Fibroblast of skin of back (primary cell): ENCODE data around the gene DLX3.
A peak's percentile ranks its signal among the peaks of the same experiment; 100 is the strongest.

ENCODE experiments used
- DNase-seq: peaks from one replicate; pipeline ENCODE4 v3.0.0-alpha.2; 2013

Gene DLX3

DNA sequence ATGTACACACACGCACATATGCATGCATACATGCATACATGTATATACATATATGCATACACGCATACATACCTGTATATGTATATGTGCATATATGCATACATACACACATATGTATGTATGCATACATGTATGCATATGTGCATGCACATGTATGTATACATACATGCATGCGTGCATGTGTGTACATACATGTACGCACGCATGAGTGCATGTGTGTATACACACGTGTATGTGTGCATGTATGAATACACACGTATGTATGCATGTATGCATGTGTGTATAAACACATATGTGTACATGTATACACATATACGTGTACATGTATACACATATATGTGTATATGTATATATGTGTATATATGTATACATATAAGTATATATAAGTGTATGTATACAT, 28.5 kb upstream of the DLX3 start:
- no peak for DNase-seq

DNA sequence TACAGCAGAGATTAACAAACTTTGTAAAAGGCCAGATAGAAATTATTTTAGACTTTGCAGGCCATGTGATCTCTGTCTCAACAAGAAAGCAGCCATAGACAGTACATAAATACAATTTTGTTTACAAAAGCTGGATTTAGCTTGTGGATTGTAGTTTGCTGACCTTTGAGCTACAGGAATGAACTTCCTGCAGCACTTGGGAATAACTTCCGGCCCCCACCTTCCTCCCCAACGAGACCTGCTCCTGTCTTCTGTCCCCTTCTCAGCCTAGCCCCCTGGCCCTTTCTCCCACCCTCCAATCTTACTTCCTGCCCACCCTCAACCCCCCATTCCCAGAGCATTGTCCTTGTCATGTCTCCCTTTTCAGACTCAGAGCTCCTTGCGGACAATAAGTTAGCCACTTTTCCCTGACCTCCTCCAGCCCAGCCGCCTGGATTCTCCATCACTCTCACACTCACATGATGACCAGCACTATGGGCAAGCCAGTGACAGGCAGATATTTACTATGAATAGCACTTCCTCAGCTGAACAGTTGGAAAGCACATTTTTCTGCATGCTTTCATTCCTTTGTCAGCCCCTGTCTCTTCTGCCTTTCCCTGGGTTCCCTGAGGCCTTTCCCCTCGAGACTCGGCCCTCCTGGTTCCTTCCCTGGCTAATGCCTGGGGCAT, 27.6 kb upstream of the DLX3 start:
- peak; percentile 36 for DNase-seq

DNA sequence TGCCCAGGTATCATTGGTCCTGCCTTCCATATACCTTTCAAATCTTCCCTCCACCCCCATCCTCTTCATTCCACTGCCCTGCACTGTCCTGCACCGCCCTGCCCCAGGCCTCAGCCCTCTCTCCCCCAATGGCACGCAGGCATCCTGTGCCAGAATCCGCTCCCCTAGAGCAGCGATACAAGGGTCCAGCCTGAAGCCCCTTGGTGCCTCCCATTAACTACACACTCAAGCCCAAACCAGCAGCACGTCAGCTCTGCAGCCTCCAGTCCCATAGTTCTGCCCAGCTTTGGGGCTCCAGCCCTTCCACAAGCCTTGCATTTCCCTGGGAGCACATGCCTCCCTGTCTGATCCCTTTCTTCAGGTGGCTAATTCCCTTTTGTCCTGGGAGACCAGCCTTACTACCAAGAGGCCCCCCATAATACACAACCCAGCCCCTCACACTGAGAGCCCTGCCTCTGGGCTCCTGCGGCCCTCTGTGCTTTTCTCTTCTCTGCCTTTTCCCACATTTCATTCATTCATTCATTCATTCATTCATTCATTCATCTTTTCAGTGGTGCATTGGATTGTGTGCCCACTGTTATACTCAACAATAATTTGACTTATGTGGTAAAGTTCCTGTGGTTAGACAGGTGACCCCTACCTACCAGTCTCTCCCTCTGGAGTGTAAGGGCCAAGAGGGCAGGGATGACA, 26.8 kb upstream of the DLX3 start:
- no peak for DNase-seq

DNA sequence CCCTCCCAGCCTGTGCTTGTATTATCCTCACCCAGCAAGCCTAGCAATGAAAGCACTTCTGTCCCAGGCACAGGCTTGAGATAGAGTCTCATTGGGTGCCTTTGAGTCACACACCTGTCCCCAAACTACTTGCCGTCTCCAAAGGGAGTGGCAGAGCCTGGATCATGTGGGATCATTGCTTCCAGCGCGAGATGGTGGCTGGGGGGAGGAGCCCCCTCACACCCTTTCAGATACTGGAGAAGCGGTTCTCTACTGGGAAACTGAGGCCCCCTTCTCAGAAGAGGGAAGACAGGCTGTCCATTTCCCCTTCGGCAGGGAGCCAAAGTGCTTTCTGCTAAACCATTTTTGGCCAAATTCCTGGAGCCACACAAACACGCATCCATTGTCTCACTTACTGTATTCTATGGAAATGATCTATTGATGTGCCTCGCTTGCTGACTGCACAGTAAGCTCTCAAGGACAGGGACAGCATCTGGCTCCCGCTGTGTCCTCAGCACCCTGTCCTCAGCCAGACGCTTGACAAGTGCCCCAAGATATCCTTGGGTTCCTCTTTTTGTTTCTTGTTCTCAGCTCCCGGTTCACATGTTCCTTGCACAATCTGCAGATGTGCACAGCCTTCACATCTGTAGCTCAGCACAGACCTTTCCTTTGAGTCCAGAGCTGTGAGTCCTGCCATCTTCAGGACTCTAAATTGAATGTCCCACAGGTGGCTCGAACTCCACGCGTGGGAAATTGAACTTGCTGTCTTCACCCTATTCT, 26.0 kb upstream of the DLX3 start:
- DNase-seq, result no peak

DNA sequence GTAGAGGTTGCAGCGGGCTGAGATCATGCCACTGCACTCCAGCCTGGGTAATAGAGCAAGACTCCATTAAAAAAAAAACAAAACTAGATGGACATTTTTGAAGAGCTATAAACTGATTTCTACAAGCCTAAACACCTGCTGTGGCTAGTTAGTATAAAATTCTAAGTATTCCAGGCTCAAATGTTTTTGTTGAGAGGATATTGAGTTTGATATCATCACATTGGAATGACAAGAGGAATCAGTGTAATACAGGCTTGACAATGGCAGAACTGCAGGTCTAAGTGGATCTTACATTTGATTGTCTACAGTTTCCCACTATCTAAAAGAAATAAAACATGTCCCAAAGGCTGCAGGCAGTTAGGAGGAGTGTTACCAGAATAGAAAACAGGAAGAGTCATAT, 23.9 kb upstream of the DLX3 start:
- DNase-seq, result no peak

DNA sequence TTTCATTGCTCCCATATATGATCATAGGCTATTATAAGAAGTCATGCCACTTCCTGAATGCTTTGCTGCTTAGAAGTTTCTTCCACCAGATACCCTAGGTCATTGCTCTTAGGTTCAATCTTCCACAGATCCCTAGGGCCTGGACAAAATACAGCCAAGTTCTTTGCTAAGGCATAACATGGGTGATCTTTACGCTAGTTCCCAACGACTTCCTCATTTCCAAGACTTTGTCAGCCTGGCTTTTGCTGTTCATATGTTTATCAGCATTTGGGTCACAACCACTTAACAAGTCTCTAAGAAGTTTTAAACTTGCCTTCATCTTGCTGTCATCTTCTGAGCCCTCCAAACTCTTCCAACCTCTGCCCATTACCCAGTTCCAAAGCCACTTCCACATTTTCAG, 20.1 kb upstream of the DLX3 start:
- DNase-seq, result no peak

DNA sequence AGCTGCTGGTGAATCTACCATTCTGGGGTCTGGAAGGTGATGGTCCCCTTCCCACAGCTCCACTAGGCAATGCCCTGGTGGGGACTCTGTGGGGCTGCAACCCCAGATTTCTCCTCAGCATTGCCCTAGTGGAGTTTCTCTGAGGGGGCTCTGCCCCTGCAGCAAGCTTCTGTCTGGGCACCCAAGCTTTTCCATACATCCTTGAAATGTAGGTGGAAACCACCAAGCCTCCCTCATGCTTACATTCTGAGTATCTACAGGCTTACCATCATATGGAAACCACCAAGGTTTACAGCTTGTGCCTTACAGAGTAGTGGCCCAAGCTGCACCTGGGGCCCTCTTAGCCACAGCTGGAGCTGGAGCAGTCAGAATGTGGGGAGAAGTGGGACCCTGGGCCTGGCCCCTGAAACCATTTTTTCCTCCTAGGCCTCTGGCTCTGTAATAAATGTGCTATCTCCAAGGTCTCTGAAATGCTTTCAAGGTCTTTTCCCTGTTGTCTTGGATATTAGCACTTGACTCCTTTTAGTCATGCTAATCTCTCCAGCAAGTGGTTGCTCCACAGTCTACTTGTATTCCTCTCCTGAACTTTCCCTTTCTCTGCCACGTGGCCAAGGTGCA, 19.6 kb upstream of the DLX3 start:
- no peak for DNase-seq

DNA sequence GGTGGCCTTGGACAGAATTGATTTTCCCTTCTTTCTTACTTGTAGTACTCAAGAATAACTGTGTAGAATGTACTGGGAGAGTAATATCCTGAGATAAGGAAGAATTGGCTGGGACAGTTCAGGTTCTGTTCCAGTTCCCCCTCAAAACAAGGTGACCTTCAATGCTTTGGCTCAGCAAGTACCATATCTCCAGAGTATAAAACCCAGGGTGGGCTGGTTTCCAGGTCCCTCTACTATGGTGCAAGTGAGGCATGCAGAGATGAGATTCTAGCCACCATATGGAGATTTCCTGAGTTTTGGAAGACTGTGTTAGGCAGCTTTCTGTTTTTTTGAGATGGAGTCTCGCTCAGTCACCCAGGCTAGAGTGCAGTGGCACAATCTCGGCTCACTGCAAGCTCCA, 18.1 kb upstream of the DLX3 start:
- DNase-seq, result no peak

DNA sequence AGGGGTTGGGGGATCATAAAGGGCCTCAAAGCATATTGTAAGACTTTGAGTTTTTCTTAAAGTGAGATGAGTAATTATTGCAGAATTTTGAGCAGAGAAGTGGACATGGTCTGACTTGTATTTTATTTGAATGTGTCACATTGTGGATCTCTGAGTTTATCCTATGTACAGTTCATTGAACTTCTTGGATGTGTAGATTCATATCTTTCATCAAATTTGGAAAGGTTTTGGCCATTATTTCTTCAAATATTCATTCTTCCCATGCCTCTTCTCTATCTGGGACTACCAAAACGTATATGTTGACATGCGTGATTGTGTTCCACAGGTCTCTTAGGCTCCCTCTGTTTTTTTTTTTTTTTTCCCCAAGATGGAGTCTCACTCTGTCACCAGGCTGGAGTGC, 14.3 kb upstream of the DLX3 start:
- no peak for DNase-seq

DNA sequence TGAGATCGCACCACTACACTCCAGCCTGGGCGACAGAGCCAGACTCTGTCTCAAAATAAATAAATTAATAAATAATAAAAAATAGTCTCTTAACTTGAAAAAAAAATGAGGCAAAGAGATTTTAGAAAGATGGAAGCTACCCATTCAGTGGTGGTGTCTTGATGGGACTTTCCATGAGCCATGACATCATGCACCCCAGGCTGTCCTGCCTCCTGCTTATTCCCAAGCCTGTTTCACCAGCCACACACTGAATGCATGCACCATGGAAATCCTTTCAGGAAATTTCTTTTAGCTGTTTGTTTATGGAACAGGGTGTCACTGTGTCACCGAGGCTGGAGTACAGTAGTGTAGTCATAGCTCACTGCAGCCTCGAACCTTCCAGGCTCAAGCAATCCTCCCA, 8.9 kb upstream of the DLX3 start:
- no peak for DNase-seq

DNA sequence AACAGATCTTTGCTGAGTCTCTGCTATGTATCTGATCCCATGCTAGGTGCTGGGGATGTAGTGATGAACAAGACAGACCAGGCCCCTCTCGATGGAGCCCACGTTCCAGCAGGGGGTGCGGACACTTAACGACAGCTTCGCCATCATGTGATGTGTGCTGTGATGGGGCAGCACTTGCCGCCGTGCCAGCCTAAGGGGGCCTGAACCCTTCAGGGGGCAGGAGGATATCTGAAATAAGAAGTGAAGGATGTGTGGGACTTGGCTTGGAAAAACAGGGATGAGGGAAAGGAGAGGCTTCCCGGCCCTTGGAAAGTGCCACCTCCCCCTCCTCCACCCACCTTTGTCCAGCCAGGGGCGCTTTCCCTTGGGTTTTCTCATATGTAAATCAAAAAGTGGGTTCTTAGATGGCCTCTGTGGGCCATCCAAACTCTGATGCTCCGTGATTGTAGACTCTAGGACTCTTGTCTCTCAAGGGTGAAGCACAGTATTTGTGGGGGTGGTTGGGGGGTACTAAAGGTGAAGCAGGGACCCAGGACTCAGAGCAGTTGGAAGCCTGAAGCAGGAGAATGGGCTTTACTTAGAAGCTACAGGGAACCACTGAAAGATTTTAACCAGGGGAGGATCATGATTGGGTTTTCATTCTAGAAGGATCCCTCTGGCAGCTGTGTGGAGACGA, 4.0 kb upstream of the DLX3 start:
- DNase-seq, result no peak

DNA sequence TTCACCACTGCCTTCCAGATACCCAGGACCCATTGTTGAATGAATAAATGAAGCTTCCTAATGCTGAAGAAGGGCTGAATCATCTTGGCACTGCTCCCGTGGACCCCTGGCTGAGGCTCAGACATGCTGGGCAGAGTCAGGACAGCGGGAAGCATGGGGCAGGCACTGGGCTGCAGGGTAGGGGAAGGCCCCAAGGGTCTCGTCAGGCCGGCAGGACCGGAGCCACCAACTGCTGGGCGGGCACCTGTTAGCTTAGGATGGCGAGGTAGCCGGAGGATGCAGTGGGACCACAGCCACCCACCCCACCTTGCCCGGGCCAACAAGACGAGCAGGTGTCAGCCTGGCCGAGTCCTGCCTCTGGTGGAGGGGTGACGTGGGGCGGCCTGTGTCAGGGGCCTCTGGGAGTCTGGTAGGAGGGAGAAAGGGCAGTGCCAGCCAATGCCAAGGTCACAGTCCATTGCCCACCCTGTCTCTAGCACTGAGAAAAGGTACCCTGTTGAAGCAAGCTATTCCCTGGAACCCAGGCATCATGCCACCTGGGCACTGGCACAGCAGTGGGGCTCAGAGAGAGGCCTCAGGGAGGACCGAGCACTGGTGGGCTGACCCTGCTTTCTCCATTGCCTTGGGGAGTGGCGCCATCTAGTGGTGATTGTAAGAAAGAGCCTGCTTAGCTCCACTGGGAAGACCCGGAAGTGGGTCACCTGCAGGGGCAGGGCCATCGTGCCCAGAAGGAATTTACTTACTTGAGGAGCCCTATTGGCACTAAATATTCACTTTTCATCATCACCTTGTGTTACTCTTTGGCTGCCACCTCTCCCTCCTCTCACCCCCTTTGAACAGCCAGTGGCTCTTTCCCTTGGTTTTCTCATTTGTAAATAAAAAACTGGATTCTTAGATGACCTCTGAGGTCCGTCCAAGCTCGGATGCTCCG, 3.0 kb upstream of the DLX3 start:
- peak; percentile 81 for DNase-seq

DNA sequence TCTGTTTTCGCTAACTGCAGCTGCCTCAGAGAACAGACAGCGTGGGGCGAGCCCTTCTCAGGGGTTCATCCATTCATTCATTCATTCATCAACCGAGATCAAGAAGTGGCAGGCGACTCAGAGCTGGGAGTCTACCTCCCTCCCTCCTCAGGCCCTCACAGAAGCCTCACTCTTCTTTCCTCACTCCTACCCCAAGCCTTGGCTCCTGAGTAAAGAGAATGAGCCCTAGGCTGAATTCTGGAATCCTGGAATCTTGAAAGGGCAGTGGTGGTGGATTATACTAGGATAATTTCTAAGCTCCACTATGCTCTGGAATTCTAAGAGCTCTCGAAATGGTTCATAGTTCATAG, 2.3 kb upstream of the DLX3 start:
- DNase-seq, result no peak

DNA sequence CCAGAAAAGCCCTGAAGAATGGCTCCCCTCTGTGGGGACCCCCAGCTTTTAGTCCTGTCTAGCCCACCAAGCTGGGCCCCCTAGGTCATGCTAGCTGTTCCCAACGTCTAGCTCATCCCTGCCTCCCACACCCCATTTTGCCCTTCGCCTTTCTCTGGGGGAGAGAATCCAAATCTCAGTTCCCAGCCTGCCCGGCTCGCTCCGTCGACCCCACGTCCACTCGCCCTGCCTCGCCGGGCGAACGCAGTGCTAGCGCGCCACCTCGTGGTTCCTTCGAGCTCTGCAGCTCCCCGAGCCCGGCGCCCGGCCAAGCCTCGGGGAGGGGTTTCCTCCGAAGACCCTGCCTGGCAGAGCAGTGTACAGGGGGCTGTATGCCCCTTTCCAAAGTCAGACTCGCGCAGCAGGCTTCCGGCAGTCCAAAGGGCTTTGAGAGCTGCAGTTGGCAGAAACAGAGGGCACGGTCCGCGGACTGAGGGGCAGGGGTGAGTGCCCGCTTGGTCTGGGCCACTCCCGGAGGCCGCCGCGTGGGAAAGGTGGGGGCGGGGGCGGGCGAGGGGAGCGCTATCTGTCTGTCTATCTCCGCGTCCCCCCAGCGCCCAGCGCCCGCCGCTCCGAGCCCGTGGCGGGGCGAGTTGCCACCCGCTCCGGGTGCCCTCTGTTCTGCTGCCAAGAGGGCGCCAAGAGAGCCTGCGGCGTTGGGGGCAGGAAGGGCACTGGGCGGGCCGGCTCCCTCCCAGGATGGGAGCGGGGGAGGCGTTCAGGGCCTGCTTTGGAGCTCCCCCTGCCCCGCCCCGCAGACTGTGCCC, 1.7 kb upstream of the DLX3 start:
- DNase-seq, result peak; percentile 22

DNA sequence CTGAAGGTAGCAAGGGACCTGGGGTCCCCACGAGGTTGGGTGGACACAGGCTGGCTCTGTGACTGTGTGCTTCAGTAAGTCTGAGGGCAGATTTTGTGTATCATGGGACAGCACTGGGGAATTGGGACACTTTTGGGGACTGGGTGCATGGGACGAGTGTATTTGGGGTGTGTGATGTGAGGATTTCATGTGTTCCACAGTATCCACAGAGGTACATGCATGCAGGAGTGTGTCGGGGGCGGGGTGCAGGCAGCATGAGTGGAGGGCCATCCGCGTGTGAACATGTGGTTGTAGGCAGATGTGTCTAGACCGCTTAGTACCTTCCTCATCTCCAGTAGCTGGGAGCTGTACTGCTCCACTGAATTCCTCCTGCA, 1.1 kb upstream of the DLX3 start:
- no peak for DNase-seq

DNA sequence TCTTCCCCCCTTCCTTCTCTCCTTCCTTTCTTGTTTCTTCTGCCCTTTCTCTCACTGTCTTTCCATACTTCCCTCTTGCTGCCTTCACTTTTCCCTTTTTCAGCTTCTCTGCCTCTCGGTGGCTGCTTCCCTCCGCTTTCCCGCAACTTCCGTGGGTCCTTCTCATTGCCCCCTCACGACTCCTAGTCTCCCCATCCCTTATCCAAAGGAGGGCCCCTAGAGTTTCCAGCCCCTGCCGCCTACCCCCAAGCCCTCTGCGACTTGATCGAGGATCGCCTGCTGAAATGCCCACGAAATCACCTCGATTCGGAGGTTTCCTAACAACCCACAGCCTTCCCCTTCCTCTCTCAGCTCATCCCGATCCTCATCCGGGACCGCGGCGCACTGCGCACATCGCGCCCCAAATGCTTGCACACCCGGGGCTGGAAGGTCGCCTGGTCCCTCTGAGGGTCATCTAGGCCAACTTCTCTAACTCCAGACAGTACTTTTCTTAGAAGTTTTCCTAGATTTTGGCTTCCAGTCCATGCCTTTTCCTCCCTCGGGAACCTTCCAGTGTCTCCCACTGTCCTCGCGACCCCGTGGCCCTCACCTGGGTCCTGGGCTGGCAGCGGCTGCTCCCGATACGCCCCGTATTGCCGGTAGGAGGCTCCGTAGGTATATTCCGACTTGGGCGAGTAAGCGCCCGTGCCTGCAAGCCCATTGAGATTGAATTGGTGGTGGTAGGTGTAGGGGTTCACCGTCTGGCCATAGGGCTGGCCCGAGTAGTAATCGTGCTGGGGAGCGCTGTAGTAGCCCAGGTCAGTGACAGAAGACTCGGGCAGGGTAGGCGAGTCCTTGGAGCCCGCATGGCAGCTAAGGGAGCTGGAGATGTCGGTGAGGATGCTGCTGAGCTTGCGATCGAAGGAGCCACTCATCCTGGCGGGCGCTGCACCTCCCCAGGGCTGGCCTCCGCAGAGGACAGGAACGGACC, 654 bp downstream of the DLX3 start:
- DNase-seq, result no peak

DNA sequence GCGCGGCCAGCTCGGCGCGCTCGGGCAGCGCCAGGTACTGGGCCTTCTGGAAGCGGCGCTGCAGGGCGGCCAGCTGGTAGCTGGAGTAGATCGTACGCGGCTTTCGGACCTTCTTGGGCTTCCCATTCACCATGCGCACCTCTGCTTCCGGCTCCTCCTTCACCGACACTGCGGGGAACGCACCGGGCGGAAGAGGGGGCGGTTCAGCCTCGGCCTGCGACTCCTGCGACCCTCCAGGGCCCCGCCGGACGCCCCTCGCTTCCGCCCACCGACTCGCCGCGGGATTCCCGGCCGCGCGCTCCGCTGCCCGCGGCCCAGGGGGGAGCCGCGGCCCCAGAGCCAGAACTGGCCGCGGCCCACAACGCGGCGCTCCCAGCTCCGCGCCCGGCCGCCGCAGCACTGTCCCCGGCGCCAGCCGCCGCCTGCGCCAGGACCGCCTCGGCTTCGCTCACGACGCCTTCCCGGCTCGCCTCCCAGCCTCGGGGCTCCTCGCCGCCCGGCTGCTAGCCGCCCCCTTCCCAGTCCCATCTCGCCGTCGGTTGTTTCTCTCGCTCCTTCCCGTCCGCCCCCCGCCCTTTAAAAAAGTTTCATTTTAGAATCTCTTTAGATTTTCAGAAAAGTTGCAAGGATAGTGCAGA, 1.5 kb downstream of the DLX3 start:
- no peak for DNase-seq

DNA sequence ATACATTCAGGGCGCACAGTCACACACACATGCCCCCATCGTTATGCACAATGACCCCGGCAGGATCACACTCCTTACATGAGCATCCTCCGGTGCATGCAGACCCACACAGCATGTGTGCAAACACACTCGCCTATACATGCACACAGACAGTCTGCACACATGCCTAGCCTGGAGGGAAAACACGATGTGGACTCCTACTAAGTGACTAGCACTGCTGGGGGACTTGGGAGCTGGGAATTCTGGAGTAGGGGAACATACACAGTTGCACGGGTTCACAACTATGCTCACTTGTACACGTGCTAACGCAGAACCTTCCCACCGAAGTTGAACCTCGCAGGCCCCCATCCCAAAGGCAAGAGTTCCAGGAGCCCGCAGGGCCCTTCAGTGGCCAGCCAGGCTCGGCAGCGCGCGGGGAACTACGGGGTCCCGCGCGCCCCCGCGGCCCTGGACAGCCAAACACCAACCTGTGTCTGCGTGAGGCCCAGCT, 2.0 kb downstream of the DLX3 start:
- no peak for DNase-seq
